ENCODE measurements around the gene ENTPD2.

DNA sequence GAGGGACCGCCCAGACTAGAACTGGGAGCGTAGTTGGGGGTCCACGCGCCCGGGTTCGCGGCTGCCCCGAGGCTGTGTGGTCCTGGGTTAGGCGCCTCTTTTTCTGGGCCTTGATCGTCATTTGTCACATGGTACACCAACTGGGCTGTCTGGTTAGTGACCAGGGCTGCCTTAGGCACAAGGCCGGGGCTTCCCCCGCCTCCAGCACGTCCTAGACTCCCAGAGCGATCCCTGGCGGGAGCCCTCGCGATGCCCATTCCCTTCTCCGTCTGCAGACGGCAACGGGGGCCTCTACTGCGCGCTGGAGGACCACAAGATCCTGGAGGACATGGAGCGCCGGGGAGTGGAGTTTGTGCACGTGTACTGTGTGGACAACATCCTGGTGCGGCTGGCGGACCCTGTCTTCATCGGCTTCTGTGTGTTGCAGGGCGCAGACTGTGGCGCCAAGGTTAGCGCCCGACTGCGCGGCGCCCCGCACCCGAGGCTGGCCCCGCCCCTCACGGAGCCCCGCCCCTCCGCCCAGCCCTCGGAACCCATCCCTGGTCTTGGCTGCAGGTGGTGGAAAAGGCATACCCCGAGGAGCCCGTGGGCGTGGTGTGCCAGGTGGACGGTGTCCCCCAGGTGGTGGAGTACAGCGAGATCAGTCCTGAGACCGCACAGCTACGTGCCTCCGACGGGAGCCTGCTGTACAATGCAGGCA is 25.0 kb upstream of the ENTPD2 start:
- TF ChIP-seq TAF1 (IDR thresholded peaks at IDR 0.05; ENCODE audit: low read depth): no peak
- TF ChIP-seq, protein P1, sequence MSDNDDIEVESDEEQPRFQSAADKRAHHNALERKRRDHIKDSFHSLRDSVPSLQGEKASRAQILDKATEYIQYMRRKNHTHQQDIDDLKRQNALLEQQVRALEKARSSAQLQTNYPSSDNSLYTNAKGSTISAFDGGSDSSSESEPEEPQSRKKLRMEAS (IDR thresholded peaks at IDR 0.05): no peak
- no peak for TF ChIP-seq CEBPB (IDR thresholded peaks at IDR 0.05)
- no peak for TF ChIP-seq EGR1 (IDR thresholded peaks at IDR 0.05)
- TF ChIP-seq EP300 (IDR thresholded peaks at IDR 0.05; ENCODE audit: borderline replicate concordance): no peak
- no peak for TF ChIP-seq RAD21 (IDR thresholded peaks at IDR 0.05; ENCODE audit: low read depth)
- TF ChIP-seq, protein P2, sequence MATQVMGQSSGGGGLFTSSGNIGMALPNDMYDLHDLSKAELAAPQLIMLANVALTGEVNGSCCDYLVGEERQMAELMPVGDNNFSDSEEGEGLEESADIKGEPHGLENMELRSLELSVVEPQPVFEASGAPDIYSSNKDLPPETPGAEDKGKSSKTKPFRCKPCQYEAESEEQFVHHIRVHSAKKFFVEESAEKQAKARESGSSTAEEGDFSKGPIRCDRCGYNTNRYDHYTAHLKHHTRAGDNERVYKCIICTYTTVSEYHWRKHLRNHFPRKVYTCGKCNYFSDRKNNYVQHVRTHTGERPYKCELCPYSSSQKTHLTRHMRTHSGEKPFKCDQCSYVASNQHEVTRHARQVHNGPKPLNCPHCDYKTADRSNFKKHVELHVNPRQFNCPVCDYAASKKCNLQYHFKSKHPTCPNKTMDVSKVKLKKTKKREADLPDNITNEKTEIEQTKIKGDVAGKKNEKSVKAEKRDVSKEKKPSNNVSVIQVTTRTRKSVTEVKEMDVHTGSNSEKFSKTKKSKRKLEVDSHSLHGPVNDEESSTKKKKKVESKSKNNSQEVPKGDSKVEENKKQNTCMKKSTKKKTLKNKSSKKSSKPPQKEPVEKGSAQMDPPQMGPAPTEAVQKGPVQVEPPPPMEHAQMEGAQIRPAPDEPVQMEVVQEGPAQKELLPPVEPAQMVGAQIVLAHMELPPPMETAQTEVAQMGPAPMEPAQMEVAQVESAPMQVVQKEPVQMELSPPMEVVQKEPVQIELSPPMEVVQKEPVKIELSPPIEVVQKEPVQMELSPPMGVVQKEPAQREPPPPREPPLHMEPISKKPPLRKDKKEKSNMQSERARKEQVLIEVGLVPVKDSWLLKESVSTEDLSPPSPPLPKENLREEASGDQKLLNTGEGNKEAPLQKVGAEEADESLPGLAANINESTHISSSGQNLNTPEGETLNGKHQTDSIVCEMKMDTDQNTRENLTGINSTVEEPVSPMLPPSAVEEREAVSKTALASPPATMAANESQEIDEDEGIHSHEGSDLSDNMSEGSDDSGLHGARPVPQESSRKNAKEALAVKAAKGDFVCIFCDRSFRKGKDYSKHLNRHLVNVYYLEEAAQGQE (IDR thresholded peaks at IDR 0.05; ENCODE audit: low read depth): no peak
- TF ChIP-seq YY1 (IDR thresholded peaks at IDR 0.05; ENCODE audit: low read depth): no peak
- TF ChIP-seq, protein P3, sequence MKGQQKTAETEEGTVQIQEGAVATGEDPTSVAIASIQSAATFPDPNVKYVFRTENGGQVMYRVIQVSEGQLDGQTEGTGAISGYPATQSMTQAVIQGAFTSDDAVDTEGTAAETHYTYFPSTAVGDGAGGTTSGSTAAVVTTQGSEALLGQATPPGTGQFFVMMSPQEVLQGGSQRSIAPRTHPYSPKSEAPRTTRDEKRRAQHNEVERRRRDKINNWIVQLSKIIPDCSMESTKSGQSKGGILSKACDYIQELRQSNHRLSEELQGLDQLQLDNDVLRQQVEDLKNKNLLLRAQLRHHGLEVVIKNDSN (IDR thresholded peaks at IDR 0.05): no peak
- TF ChIP-seq TEAD4 (IDR thresholded peaks at IDR 0.05): no peak
- TF ChIP-seq FOXM1 (IDR thresholded peaks at IDR 0.05; ENCODE audit: borderline replicate concordance, low read depth): no peak
- TF ChIP-seq NFIC (IDR thresholded peaks at IDR 0.05): no peak
- TF ChIP-seq TCF12 (IDR thresholded peaks at IDR 0.05; ENCODE audit: low read depth): no peak
